Body of pancreas (tissue), 4 donors: Measurements from ENCODE around the gene FTSJ1. TPM values are rescaled to one million over a fixed set of nuclear protein-coding genes. Genes with fewer than 3 reads are reported as not detected.
"Not testable (repeated sequence)": the region's sequence is repeated elsewhere in the genome, so short reads cannot be mapped to it uniquely, and the experiment has no call there.

Experiments used
- ATAC-seq: fragments of 150-250 bp; one replicate; pipeline ENCODE4 v1.9.1; 2016
- DNase-seq, 4 donors: peaks; one replicate each; pipeline ENCODE4 v3.0.0-alpha.2; 2019
- H3K27ac ChIP-seq, 4 donors: fragments of 200-600 bp; sonication (generic); 1 replicate in 3 of 4; 2 replicates in 1 of 4; pipeline versions ENCODE4 v1.5.1 to v1.6.1; 2016 to 2019; ENCODE audit warnings: mild to moderate bottlenecking in 1 of 4, mixed read lengths in 1 of 4, moderate library complexity in 1 of 4
- H3K27me3 ChIP-seq, 2 donors: fragments of 200-600 bp; sonication (generic); one replicate each; pipeline ENCODE4 v1.6.0; 2016; ENCODE audit warnings: mild to moderate bottlenecking in 1 of 2
- H3K36me3 ChIP-seq, 2 donors: fragments of 200-600 bp; sonication (generic); replicated peaks in 1 of 2; 2 replicates each; pipeline ENCODE4 v1.5.1; 2016; ENCODE audit warnings: low read depth in 2 of 2; ENCODE audit not compliant: insufficient read depth in 1 of 2
- H3K4me1 ChIP-seq: fragments of 200-600 bp; sonication (generic); one replicate; pipeline ENCODE4 v1.6.0; 2016
- H3K4me3 ChIP-seq, 2 donors: fragments of 200-600 bp; sonication (generic); 1 replicate in 1 of 2; 2 replicates in 1 of 2; pipeline ENCODE4 v1.5.1; 2016 to 2019
- H3K9me3 ChIP-seq, 3 donors: fragments of 200-600 bp; sonication (generic); 1 replicate in 2 of 3; 2 replicates in 1 of 3; pipeline ENCODE4 v1.5.1; 2016
- CTCF ChIP-seq, 7 experiments: fragments of 450-650 bp in 4 of 7; fragments of 200-600 bp in 3 of 7; sonication (generic) in 3 of 7; IDR thresholded peaks; one replicate each; pipeline ENCODE4 v1.5.1; 2016 to 2019; ENCODE audit warnings: antibody characterized with exemption in 7 of 7
- POLR2A ChIP-seq, 3 donors: fragments of 450-650 bp; IDR thresholded peaks; one replicate each; pipeline ENCODE4 v1.6.1; 2016; ENCODE audit warnings: antibody characterized with exemption in 3 of 3, mild to moderate bottlenecking in 2 of 3
- WGBS, 2 donors: methylation state at CpG; one replicate each; pipeline ENCODE4 v1.1.5; 2017; 5-methylcytosine and 5-hydroxymethylcytosine counted together
- intact Hi-C: fragments of 100-400 bp; cut with DNase I; formaldehyde crosslinking; loops from one replicate; pipeline ENCODE4 v1.15.1; 2023
- total RNA-seq, 2 donors: library from RNA; depleted of rRNA; stranded (reverse); fragments of >200 nt; gene quantifications; one replicate each; pipeline ENCODE4 v1.1.0, GENCODE V29; 2016

The FTSJ1 gene
- total RNA-seq, 2 donors from 2014 or later: 37.1 to 56.4 TPM

GRCh38 chrX:48514126-48514806, 38.3 kb downstream of the FTSJ1 start:
- peaks cover 5% of the 10 kb centered on the region for H3K4me1 ChIP-seq
- no peaks in the 10 kb centered on the region for H3K9me3 ChIP-seq
- DNase-seq: no peak
- TF ChIP-seq POLR2A (IDR thresholded peaks at IDR 0.05) (no peak), CTCF (IDR thresholded peaks at IDR 0.05) (no peak)
- intact Hi-C loops: no loop called here
- no peaks in the 10 kb centered on the region for H3K36me3 ChIP-seq
- H3K4me3 ChIP-seq: no peak overlapping the region
- no peak overlapping the region for H3K27ac ChIP-seq
- ATAC-seq: no peak
- H3K27me3 ChIP-seq: no peaks in the 10 kb centered on the region
- 85 to 91% methylated on average over 6 to 15 of the region's 16 CpGs for WGBS, 2 donors

- Histone ChIP-seq H3K9me3 (no peaks in the 10 kb centered on the region), H3K27me3 (no peaks in the 10 kb centered on the region), H3K36me3 (no peaks in the 10 kb centered on the region), H3K4me3 (no peak overlapping the region), H3K4me1 (no peaks in the 10 kb centered on the region), H3K27ac (no peak overlapping the region)
- TF ChIP-seq POLR2A (IDR thresholded peaks at IDR 0.05): no peak
- no peak for TF ChIP-seq CTCF (IDR thresholded peaks at IDR 0.05)
- intact Hi-C loops: no loop called here
- no peak for ATAC-seq
- no peak for DNase-seq
- 83 to 88% methylated on average over 7 to 8 of the region's 9 CpGs for WGBS, 2 donors
Observed at GRCh38 chrX:48514868-48515460, 39.0 kb downstream of the FTSJ1 start.

- ATAC-seq: no peak
- H3K27ac ChIP-seq: no peak overlapping the region
- intact Hi-C loops: no loop called here
- no peak overlapping the region for H3K4me3 ChIP-seq
- no peaks in the 10 kb centered on the region for H3K36me3 ChIP-seq
- no peaks in the 10 kb centered on the region for H3K4me1 ChIP-seq
- WGBS, 2 donors: 68% methylated on average over 3 of the region's 10 CpGs; no CpG with 5 or more reads in 1 of the 2 donors
- H3K9me3 ChIP-seq: no peaks in the 10 kb centered on the region
- no peak for DNase-seq
- no peak for TF ChIP-seq POLR2A (IDR thresholded peaks at IDR 0.05)
- H3K27me3 ChIP-seq: no peaks in the 10 kb centered on the region
Observed at GRCh38 chrX:48515842-48516241, 39.8 kb downstream of the FTSJ1 start.

GRCh38 chrX:48516285-48516684, 40.3 kb downstream of the FTSJ1 start:
- TF ChIP-seq CTCF (IDR thresholded peaks at IDR 0.05) (no peak), POLR2A (IDR thresholded peaks at IDR 0.05) (no peak)
- H3K4me3 ChIP-seq: no peak overlapping the region
- no peaks in the 10 kb centered on the region for H3K27me3 ChIP-seq
- no peaks in the 10 kb centered on the region for H3K4me1 ChIP-seq
- intact Hi-C loops: no loop called here
- no peak for ATAC-seq
- no peak overlapping the region for H3K27ac ChIP-seq
- no peaks in the 10 kb centered on the region for H3K9me3 ChIP-seq
- no peak for DNase-seq
- WGBS, 2 donors: 66 to 79% methylated on average over 5 to 10 of the region's 10 CpGs
- no peaks in the 10 kb centered on the region for H3K36me3 ChIP-seq

GRCh38 chrX:48516987-48517386, 41.0 kb downstream of the FTSJ1 start:
- DNase-seq: no peak
- intact Hi-C loops: no loop called here
- Histone ChIP-seq H3K27me3 (no peaks in the 10 kb centered on the region), H3K9me3 (no peaks in the 10 kb centered on the region), H3K27ac (no peak overlapping the region), H3K4me1 (no peaks in the 10 kb centered on the region), H3K4me3 (no peak overlapping the region), H3K36me3 (no peaks in the 10 kb centered on the region)
- TF ChIP-seq CTCF (IDR thresholded peaks at IDR 0.05) (no peak), POLR2A (IDR thresholded peaks at IDR 0.05) (no peak)
- WGBS, 2 donors: 88% methylated on average over 3 of the region's 5 CpGs; no CpG with 5 or more reads in 1 of the 2 donors
- ATAC-seq: no peak

GRCh38 chrX:48519481-48519880, 43.5 kb downstream of the FTSJ1 start:
- H3K27me3 ChIP-seq, DNase-seq, ATAC-seq, H3K4me3 ChIP-seq, H3K27ac ChIP-seq, H3K9me3 ChIP-seq, H3K4me1 ChIP-seq, intact Hi-C loops, H3K36me3 ChIP-seq: not testable (repeated sequence)
- WGBS, 2 donors: 75% methylated on average over 4 of the region's 4 CpGs; no CpG with 5 or more reads in 1 of the 2 donors
